GM03348 (cell line): ENCODE measurements around the gene PTPN2.

Source experiments
- DNase-seq: peaks from one replicate; pipeline ENCODE4 v3.0.0; 2012; ENCODE audit warnings: low spot score

PTPN2 gene

GRCh38 chr18:12745095-12745795 lies 138.8 kb downstream of the PTPN2 start:
- DNase-seq: peak; percentile 45

GRCh38 chr18:12744103-12744502 lies 139.9 kb downstream of the PTPN2 start:
- peak; percentile 79 for DNase-seq

- DNase-seq: peak; percentile 48
Measured at GRCh38 chr18:12742453-12742852, 141.6 kb downstream of the PTPN2 start.
